Activated gamma-delta T cell treated with anti-CD3 and anti-CD28 coated beads, Interleukin-2, amount 50 U/mL, for 16 hours (primary cell): Measurements from ENCODE around the gene ALDOC.
"Not testable (repeated sequence)": the region's sequence is repeated elsewhere in the genome, so short reads cannot be mapped to it uniquely, and the experiment has no call there.

ENCODE experiments used
- DNase-seq: peaks from one replicate; pipeline ENCODE4 v3.0.0-alpha.2; 2020; ENCODE audit warnings: low read depth

ALDOC gene

GRCh38 chr17:28582513-28582912 is 5.8 kb upstream of the ALDOC start:
- no peak for DNase-seq

- no peak for DNase-seq
Measured at GRCh38 chr17:28580959-28581358, 4.3 kb upstream of the ALDOC start.

- DNase-seq: no peak
Measured at GRCh38 chr17:28579526-28579925, 2.8 kb upstream of the ALDOC start.

- DNase-seq: no peak
Measured at GRCh38 chr17:28578246-28579195, 1.8 kb upstream of the ALDOC start.

- DNase-seq: no peak
Measured at GRCh38 chr17:28577466-28577824, 750 bp upstream of the ALDOC start.

- DNase-seq: not testable (repeated sequence)
Measured at GRCh38 chr17:28576016-28576415, 679 bp downstream of the ALDOC start.

GRCh38 chr17:28575126-28575795 is 1.4 kb downstream of the ALDOC start:
- DNase-seq: no peak

- no peak for DNase-seq
Measured at GRCh38 chr17:28574526-28574925, 2.2 kb downstream of the ALDOC start.

GRCh38 chr17:28573966-28574480 is 2.7 kb downstream of the ALDOC start:
- DNase-seq: no peak

- DNase-seq: no peak
Measured at GRCh38 chr17:28573521-28573920, 3.2 kb downstream of the ALDOC start.

- DNase-seq: no peak
Measured at GRCh38 chr17:28573040-28573380, 3.7 kb downstream of the ALDOC start.

- no peak for DNase-seq
Measured at GRCh38 chr17:28572259-28573039, 4.2 kb downstream of the ALDOC start.

GRCh38 chr17:28571361-28572122 is 5.2 kb downstream of the ALDOC start, which contains the start of gene PIGS:
TSS of gene PIGS (minus strand) at chr17:28571524. CDS start at chr17:28571496, 28 bp downstream.
- peak; percentile 88 for DNase-seq

GRCh38 chr17:28570716-28571360 is 5.9 kb downstream of the ALDOC start:
- no peak for DNase-seq

- DNase-seq: no peak
Measured at GRCh38 chr17:28569446-28569845, 7.2 kb downstream of the ALDOC start.

GRCh38 chr17:28567604-28568003 is 9.1 kb downstream of the ALDOC start:
- no peak for DNase-seq

- DNase-seq: no peak
Measured at GRCh38 chr17:28563475-28563874, 13.2 kb downstream of the ALDOC start.

- DNase-seq: no peak
Measured at GRCh38 chr17:28555022-28555421, 21.7 kb downstream of the ALDOC start.

GRCh38 chr17:28554565-28554964 is 22.1 kb downstream of the ALDOC start:
- DNase-seq: no peak

- no peak for DNase-seq
Measured at GRCh38 chr17:28553000-28553505, 23.6 kb downstream of the ALDOC start.
